Testis (tissue), 3 donors: ENCODE results near the gene KRTAP10-9. TPM values are rescaled to one million over a fixed set of nuclear protein-coding genes. Genes with fewer than 3 reads are reported as not detected.
"Not testable (repeated sequence)": the region's sequence is repeated elsewhere in the genome, so short reads cannot be mapped to it uniquely, and the experiment has no call there.

Experiments used
- DNase-seq: peaks from one replicate; pipeline ENCODE4 v3.0.0-alpha.2; 2019
- H3K27ac ChIP-seq, 2 donors: fragments of 200-600 bp; sonication (generic); one replicate each; pipeline ENCODE4 v1.5.1; 2019
- H3K27me3 ChIP-seq: fragments of 200-600 bp; sonication (generic); one replicate; pipeline ENCODE4 v1.5.1; 2019
- H3K36me3 ChIP-seq: fragments of 200-600 bp; sonication (generic); one replicate; pipeline ENCODE4 v1.5.1; 2017; ENCODE audit warnings: low read depth; ENCODE audit errors: missing control alignments
- H3K4me1 ChIP-seq: fragments of 200-600 bp; sonication (generic); one replicate; pipeline ENCODE4 v1.5.1; 2019
- H3K4me3 ChIP-seq, 2 donors: fragments of 200-600 bp; sonication (generic); one replicate each; pipeline ENCODE4 v1.5.1; 2017 to 2019
- H3K9me3 ChIP-seq: fragments of 200-600 bp; sonication (generic); one replicate; pipeline ENCODE4 v1.5.1; 2017
- POLR2A ChIP-seq: fragments of 450-650 bp; IDR thresholded peaks from one replicate; pipeline ENCODE4 v1.6.1; 2017; ENCODE audit warnings: antibody characterized with exemption, mild to moderate bottlenecking, moderate library complexity
- WGBS, 2 donors: methylation state at CpG; one replicate each; pipeline ENCODE4 v1.1.5; 2018; 5-methylcytosine and 5-hydroxymethylcytosine counted together
- intact Hi-C: fragments of 100-400 bp; cut with DNase I; formaldehyde crosslinking; loops from one replicate; pipeline ENCODE4 v1.15.1; 2023; ENCODE audit warnings: low total_unique reads
- polyA plus RNA-seq: library from polyadenylated mRNA; stranded (reverse); fragments of 350-450 nt; fragmentation: Illumina TruSeq; extraction: RNeasy Lipid Tissue Mini Kit (QIAGEN cat#74804); gene quantifications from one replicate; pipeline ENCODE4 v1.2.3, GENCODE V29; 2014; ENCODE audit warnings: low read depth, low replicate concordance; ENCODE audit not compliant: insufficient read depth
- total RNA-seq, 2 donors: library from RNA; depleted of rRNA; stranded (reverse); fragments of >200 nt; gene quantifications; one replicate each; pipeline ENCODE4 v1.2.3, GENCODE V29; 2016
- TF ChIP-seq, protein P1 (sequence below), 3 experiments: fragments of 450-650 bp in 2 of 3; fragments of 200-600 bp in 1 of 3; sonication (generic) in 1 of 3; IDR thresholded peaks; one replicate each; pipeline ENCODE4 v1.5.1; 2016 to 2019; ENCODE audit warnings: antibody characterized with exemption in 3 of 3, mild to moderate bottlenecking in 2 of 3, moderate library complexity in 1 of 3

Gene KRTAP10-9
- total and polyA plus RNA-seq, 3 donors from 2014 or later = not detected

DNA sequence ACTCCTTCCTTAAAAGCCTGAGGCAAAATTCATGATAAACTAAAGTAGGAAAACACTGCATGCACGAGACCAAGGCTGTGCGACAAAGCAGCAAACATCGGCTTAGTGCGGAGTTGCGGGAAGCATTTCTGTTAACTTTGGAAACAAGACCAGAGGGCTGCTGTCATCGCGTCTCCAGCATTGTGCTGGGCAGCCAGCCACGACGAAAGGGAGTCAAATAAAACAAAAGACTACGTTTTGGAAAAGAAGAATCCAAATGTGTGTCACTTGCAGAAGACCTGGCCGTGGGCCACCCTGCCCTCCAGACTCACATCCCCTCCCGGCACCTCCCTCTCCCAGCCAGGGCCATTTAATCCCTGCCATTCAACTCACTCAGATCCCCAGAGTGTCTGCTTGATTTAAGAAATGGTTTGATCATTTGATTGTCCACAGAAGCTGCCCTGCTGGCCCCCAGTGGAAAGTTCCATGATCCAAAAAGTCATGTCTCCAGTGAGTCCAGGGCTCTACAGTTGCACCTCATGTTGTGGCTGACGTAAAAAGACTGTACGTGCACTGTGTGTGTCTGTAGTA, 16.9 kb downstream of the KRTAP10-9 start:
- no peaks in the 10 kb centered on the region for H3K9me3 ChIP-seq
- DNase-seq = no peak
- no peak for TF ChIP-seq POLR2A
- H3K4me3 ChIP-seq = no peak overlapping the region
- no peaks in the 10 kb centered on the region for H3K4me1 ChIP-seq
- no peak overlapping the region for H3K27ac ChIP-seq
- H3K27me3 ChIP-seq = no peaks in the 10 kb centered on the region
- intact Hi-C loops = no loop called here
- 60 to 79% methylated on average over 14 of the region's 14 CpGs for WGBS, 2 donors
- no peaks in the 10 kb centered on the region for H3K36me3 ChIP-seq

GRCh38 chr21:44644878-44645277, 18.0 kb downstream of the KRTAP10-9 start:
- TF ChIP-seq, protein P1, sequence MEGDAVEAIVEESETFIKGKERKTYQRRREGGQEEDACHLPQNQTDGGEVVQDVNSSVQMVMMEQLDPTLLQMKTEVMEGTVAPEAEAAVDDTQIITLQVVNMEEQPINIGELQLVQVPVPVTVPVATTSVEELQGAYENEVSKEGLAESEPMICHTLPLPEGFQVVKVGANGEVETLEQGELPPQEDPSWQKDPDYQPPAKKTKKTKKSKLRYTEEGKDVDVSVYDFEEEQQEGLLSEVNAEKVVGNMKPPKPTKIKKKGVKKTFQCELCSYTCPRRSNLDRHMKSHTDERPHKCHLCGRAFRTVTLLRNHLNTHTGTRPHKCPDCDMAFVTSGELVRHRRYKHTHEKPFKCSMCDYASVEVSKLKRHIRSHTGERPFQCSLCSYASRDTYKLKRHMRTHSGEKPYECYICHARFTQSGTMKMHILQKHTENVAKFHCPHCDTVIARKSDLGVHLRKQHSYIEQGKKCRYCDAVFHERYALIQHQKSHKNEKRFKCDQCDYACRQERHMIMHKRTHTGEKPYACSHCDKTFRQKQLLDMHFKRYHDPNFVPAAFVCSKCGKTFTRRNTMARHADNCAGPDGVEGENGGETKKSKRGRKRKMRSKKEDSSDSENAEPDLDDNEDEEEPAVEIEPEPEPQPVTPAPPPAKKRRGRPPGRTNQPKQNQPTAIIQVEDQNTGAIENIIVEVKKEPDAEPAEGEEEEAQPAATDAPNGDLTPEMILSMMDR (IDR thresholded peaks at IDR 0.05) = no peak
- TF ChIP-seq POLR2A = no peak
- no peak overlapping the region for H3K4me3 ChIP-seq
- no peaks in the 10 kb centered on the region for H3K9me3 ChIP-seq
- no peaks in the 10 kb centered on the region for H3K27me3 ChIP-seq
- intact Hi-C loops = no loop called here
- no peak overlapping the region for H3K27ac ChIP-seq
- no peaks in the 10 kb centered on the region for H3K36me3 ChIP-seq
- 46 to 47% methylated on average over 2 of the region's 2 CpGs for WGBS, 2 donors
- H3K4me1 ChIP-seq = no peaks in the 10 kb centered on the region
- no peak for DNase-seq

- DNase-seq, H3K27ac ChIP-seq, H3K36me3 ChIP-seq, H3K27me3 ChIP-seq, H3K4me1 ChIP-seq, H3K4me3 ChIP-seq, H3K9me3 ChIP-seq, intact Hi-C loops: not testable (repeated sequence)
- 78 to 79% methylated on average over 11 to 21 of the region's 21 CpGs for WGBS, 2 donors
Observed at GRCh38 chr21:44646366-44647221, 19.7 kb downstream of the KRTAP10-9 start, which contains the start of gene KRTAP10-11. Gene KRTAP10-11 (plus strand): TSS chr21:44646414. CDS start chr21:44646459, 45 bp downstream.

GRCh38 chr21:44647222-44647552, 20.3 kb downstream of the KRTAP10-9 start:
- H3K4me1 ChIP-seq = no peaks in the 10 kb centered on the region
- H3K36me3 ChIP-seq = no peaks in the 10 kb centered on the region
- H3K9me3 ChIP-seq = no peaks in the 10 kb centered on the region
- DNase-seq = no peak
- H3K27me3 ChIP-seq = no peaks in the 10 kb centered on the region
- TF ChIP-seq, protein P1 (IDR thresholded peaks at IDR 0.05) = no peak
- no peak for TF ChIP-seq POLR2A
- no peak overlapping the region for H3K27ac ChIP-seq
- 58 to 71% methylated on average over 8 of the region's 8 CpGs for WGBS, 2 donors
- no peak overlapping the region for H3K4me3 ChIP-seq
- intact Hi-C loops = no loop called here

DNA sequence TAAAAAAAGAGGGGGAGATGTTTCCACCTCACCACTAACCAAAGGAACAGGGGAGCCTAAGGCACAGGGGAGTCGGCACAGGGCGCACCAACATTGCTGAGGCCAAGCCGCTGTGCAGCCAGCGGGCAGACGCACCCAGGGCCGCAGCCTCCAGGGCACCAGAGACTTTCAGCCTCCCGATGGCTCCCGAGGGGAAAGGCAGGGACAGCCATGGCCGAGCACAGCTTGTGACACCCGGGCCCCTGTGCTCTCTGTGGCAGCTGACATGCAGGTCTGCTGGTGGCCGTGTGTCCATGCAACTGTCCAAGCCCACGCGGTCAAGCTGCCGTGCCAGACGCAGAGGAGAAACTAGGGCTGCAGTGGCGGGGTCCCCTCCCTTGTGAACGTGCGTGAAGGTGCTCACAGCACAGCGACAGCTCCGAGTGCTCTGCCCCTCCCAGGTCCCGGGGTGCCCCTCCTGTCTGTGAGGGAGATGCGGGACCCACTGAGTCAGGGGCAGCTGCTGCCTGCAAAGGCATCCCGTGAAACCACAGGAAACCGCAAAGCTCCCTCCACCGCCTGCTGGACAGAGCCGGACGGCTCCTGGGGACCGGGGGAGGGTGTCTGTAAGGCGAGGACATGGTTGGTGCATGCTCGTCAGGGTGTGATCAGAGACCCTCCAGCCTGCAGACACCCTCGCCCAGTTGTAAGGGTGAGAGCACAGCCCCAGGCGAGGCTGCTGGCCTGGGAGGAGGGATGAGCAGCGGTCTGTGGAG, 21.8 kb downstream of the KRTAP10-9 start:
- Histone ChIP-seq H3K9me3 (no peaks in the 10 kb centered on the region), H3K27me3 (no peaks in the 10 kb centered on the region), H3K27ac (no peak overlapping the region), H3K4me3 (no peak overlapping the region), H3K4me1 (no peaks in the 10 kb centered on the region), H3K36me3 (no peaks in the 10 kb centered on the region)
- WGBS, 2 donors = 71 to 82% methylated on average over 3 to 33 of the region's 33 CpGs
- no peak for DNase-seq
- TF ChIP-seq POLR2A = no peak
- TF ChIP-seq, protein P1 (IDR thresholded peaks at IDR 0.05) = no peak
- intact Hi-C loops = no loop called here
